HCEC 1CT (cell line): ENCODE measurements around the gene SLITRK3.
A peak's percentile ranks its signal among the peaks of the same experiment; 100 is the strongest.

Experiments
- DNase-seq: peaks from one replicate; pipeline ENCODE4 v3.0.0-alpha.2; 2017

The SLITRK3 gene, protein sequence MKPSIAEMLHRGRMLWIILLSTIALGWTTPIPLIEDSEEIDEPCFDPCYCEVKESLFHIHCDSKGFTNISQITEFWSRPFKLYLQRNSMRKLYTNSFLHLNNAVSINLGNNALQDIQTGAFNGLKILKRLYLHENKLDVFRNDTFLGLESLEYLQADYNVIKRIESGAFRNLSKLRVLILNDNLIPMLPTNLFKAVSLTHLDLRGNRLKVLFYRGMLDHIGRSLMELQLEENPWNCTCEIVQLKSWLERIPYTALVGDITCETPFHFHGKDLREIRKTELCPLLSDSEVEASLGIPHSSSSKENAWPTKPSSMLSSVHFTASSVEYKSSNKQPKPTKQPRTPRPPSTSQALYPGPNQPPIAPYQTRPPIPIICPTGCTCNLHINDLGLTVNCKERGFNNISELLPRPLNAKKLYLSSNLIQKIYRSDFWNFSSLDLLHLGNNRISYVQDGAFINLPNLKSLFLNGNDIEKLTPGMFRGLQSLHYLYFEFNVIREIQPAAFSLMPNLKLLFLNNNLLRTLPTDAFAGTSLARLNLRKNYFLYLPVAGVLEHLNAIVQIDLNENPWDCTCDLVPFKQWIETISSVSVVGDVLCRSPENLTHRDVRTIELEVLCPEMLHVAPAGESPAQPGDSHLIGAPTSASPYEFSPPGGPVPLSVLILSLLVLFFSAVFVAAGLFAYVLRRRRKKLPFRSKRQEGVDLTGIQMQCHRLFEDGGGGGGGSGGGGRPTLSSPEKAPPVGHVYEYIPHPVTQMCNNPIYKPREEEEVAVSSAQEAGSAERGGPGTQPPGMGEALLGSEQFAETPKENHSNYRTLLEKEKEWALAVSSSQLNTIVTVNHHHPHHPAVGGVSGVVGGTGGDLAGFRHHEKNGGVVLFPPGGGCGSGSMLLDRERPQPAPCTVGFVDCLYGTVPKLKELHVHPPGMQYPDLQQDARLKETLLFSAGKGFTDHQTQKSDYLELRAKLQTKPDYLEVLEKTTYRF

GRCh38 chr3:165195640-165196576 lies at the start of gene SLITRK3:
TSS of gene SLITRK3 (minus strand) at chr3:165196384. CDS start at chr3:165190830, 5,554 bp downstream.
- DNase-seq = no peak

GRCh38 chr3:165243597-165243996 lies 47.4 kb upstream of the SLITRK3 start:
- DNase-seq = no peak

DNA sequence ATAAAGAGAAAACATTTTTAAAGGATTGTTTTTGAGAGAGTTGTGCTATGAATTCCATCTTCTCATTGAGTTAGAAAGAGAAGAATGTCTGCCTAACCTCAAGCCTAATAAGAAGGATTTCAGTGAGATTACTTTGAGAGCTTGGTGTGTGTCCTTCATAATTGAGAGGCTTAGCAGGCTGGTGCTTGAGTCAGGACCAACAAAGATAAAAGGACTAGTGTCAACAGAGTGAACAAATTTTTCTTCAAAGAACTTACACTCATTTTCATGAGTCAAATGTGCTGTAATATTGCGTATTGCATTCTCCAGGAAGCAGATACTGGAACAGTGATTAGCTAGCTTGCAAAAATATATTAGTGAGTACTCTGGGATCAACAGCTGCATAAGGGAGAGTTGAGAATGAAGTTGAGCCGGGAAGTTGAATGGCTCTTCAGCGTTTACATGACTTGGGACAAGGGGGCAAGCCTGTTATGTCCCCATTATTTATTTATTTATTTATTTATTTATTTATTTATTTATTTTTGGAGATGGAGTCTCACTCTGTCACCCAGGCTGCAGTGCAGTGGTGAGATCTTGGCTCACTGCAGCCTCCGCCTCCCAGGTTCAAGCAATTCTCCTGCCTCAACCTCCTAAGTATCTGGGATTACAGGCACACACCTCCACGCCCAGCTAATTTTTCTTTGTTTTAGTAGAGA lies 37.5 kb upstream of the SLITRK3 start:
- DNase-seq = no peak

DNA sequence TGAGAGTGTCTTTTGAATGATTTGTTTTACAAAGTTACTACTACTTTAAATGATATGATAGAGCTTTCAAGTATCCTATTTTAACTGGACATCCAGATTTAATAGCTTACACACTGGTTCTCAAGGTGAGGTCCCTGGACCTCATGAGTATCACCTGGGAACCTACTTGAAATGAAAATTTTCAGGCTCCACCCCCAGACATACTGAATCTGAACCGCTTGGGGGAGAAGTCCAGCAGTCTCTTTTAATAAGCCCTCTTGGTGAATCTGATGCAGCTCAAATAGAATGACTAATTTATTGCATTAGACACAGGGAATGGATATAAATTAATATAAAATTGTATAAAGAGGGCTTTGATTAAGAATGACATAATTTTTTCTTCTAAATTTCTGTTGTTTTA lies 29.4 kb upstream of the SLITRK3 start:
- DNase-seq = no peak

GRCh38 chr3:165217739-165218138 lies 21.6 kb upstream of the SLITRK3 start:
- no peak for DNase-seq

- DNase-seq = no peak
These were observed 16.4 kb upstream of the SLITRK3 start for GRCh38 chr3:165212580-165212979.

GRCh38 chr3:165211721-165212120 lies 15.5 kb upstream of the SLITRK3 start:
- DNase-seq = no peak

GRCh38 chr3:165210727-165211126 lies 14.5 kb upstream of the SLITRK3 start:
- no peak for DNase-seq

GRCh38 chr3:165210132-165210531 lies 13.9 kb upstream of the SLITRK3 start:
- DNase-seq = no peak

GRCh38 chr3:165206454-165207266 lies 10.5 kb upstream of the SLITRK3 start:
- DNase-seq = peak; percentile 71

- no peak for DNase-seq
These were observed 8.3 kb upstream of the SLITRK3 start for GRCh38 chr3:165204445-165204844.

DNA sequence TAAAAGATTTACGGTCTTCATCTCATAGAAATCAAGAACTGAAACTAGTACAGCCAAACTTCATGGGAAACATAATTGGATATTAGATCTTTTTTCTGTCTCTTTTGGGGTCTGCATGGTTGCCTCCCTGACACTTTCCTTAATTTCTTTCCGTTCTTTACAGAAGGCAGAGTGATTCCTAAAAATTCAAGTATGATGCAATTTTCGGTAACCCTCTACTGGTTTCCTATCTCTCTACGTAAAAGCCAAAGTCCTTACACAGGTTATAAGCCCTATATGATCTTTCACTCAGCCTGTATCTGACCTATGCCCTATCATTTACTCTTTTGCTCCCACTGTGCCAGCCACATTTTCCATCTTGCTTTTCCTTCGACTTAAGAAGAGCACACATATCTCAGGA lies 6.8 kb upstream of the SLITRK3 start:
- no peak for DNase-seq

- no peak for DNase-seq
These were observed 5.8 kb upstream of the SLITRK3 start for GRCh38 chr3:165201964-165202363.

DNA sequence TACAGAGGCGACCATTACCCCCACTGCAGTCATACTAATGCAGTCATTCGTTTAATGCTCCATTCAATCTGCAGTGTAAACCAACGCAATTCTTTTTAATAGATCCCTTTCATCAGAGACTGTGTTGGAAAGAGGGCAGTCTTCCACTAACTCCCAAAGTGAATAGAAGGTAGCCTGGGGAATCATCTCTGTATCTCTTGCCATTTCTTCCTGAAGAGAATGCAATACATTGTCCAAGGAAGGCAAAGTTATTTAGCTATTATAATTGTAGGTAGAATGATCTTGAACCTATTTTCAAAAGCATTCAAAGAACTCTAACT lies 1.3 kb upstream of the SLITRK3 start:
- no peak for DNase-seq

- no peak for DNase-seq
These were observed 645 bp upstream of the SLITRK3 start for GRCh38 chr3:165196577-165197480.

DNA sequence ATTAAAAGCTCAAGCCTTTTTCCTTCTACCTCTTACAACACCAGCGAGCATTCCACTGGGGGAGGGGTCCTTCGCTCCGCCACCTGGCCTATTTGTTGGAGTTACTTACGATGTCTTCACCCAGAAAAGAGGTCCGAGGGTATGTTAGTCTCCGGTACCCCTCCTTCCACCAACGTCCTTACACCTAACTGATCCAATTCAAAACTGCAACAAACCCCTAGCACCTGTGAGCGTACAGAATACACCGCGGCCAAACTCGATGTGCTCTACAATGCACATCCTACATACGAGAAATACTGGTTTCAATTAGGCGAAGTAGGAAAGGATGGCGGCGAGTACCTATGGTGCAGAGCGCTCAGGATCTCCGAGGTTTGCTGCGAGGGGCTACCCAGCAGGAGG lies 944 bp downstream of the SLITRK3 start:
- DNase-seq = no peak

DNA sequence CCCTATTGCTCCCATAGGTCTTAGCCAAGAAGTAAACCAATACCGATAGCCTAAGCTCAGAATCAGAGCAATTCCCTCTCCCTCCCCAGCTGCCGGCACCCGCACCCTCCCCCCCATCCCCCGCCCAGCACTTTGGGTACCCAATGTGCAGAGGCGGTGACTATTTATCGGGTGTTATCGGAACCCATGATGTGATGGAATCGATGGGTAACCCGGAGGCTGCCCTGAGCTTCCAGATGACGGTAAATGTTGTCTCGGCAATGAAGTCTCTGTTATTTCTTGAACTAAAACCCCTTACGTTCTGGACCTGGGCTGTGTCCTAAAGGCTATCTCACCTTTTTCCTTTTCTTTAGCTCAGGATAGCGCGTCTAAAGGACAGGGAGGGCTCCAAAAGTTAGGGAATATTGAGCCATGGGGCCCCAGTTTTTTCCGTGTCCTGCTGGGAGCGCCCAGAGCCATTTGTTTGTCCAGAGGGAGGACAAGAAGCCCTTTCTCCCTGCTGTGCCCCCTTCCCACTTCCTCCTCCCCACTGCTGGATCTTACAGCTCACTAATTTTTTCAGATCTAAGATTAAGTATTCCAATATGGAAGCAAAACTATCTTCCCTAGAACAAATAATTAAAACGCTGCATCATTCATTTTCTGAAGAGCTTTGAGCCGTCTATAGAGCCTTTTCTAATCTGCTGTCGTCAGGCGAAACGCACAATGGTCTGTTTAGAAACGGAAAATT lies 1.5 kb downstream of the SLITRK3 start:
- DNase-seq = no peak

GRCh38 chr3:165193366-165194254 lies 2.6 kb downstream of the SLITRK3 start:
- DNase-seq = no peak
